ENCODE measurements around the gene ORAI3.

- TF ChIP-seq CTCF (IDR thresholded peaks at IDR 0.05) (no peak), POLR2A (IDR thresholded peaks at IDR 0.05) (no peak), EP300 (IDR thresholded peaks at IDR 0.05) (no peak)
Measured at GRCh38 chr16:30965436-30965835, 16.6 kb downstream of the ORAI3 start.
